A172 (cell line): ENCODE results near the gene CADPS. TPM values are rescaled to one million over a fixed set of nuclear protein-coding genes. Genes with fewer than 3 reads are reported as not detected.

Experiments
- DNase-seq: peaks from one replicate; pipeline ENCODE4 v3.0.0-alpha.2; 2015; ENCODE audit warnings: low spot score
- total RNA-seq: library from RNA; depleted of rRNA; stranded (reverse); fragments of >200 nt; shearing (Covaris generic); gene quantifications from 2 replicates; pipeline ENCODE4 v1.2.3, GENCODE V29; 2014

CADPS gene
- total RNA-seq, 1 experiment from 2014 or later, result not detected

GRCh38 chr3:62873761-62874710 is 1.2 kb downstream of the CADPS start:
- no peak for DNase-seq

GRCh38 chr3:62873451-62873760 is 1.8 kb downstream of the CADPS start:
- no peak for DNase-seq

GRCh38 chr3:62872318-62872717 is 2.9 kb downstream of the CADPS start:
- DNase-seq, result no peak

GRCh38 chr3:62870321-62870720 is 4.9 kb downstream of the CADPS start:
- DNase-seq, result peak; percentile 10

GRCh38 chr3:62863648-62864047 is 11.6 kb downstream of the CADPS start:
- no peak for DNase-seq

GRCh38 chr3:62859203-62859791 is 15.9 kb downstream of the CADPS start:
- no peak for DNase-seq

- DNase-seq, result no peak
Observed at GRCh38 chr3:62845996-62846395, 29.2 kb downstream of the CADPS start.

- no peak for DNase-seq
Observed at GRCh38 chr3:62843508-62843907, 31.7 kb downstream of the CADPS start.

GRCh38 chr3:62839748-62840147 is 35.5 kb downstream of the CADPS start:
- DNase-seq, result no peak

GRCh38 chr3:62837145-62837787 is 38.0 kb downstream of the CADPS start:
- no peak for DNase-seq

- no peak for DNase-seq
Observed at GRCh38 chr3:62835554-62836236, 39.5 kb downstream of the CADPS start.

GRCh38 chr3:62833538-62833937 is 41.7 kb downstream of the CADPS start:
- DNase-seq, result no peak

GRCh38 chr3:62832553-62832952 is 42.7 kb downstream of the CADPS start:
- DNase-seq, result no peak

- no peak for DNase-seq
Observed at GRCh38 chr3:62830727-62831322, 44.4 kb downstream of the CADPS start.

GRCh38 chr3:62827550-62827949 is 47.7 kb downstream of the CADPS start:
- no peak for DNase-seq

GRCh38 chr3:62824965-62825592 is 50.1 kb downstream of the CADPS start:
- no peak for DNase-seq

GRCh38 chr3:62823461-62824050 is 51.7 kb downstream of the CADPS start:
- DNase-seq, result no peak

GRCh38 chr3:62822905-62823304 is 52.3 kb downstream of the CADPS start:
- DNase-seq, result no peak

- no peak for DNase-seq
Observed at GRCh38 chr3:62818347-62818746, 56.9 kb downstream of the CADPS start.

- no peak for DNase-seq
Observed at GRCh38 chr3:62817678-62818077, 57.5 kb downstream of the CADPS start.

GRCh38 chr3:62815981-62816380 is 59.2 kb downstream of the CADPS start:
- DNase-seq, result no peak
